B cell (primary cell): ENCODE measurements around the gene NHERF2. TPM values are rescaled to one million over a fixed set of nuclear protein-coding genes. Genes with fewer than 3 reads are reported as not detected.

ENCODE experiments used
- ATAC-seq: fragments of 200-7000 bp; cut with Tn5 transposase; one replicate; pipeline ENCODE4 v1.10.0; 2021; ENCODE audit warnings: low read depth, mild to moderate bottlenecking, moderate number of reproducible peaks, moderate library complexity
- CTCF ChIA-PET: fragments of 350-600 bp; sonication (Branson Sonifier 250); formaldehyde crosslinking; loops from one replicate; lab custom pipeline; 2021; ENCODE audit warnings: antibody characterized with exemption, inconsistent platforms; lab: Charles Lee
- POLR2A ChIA-PET: fragments of 350-600 bp; sonication (Branson Sonifier 250); formaldehyde crosslinking; loops from one replicate; lab custom pipeline; 2021; ENCODE audit warnings: antibody characterized with exemption; lab: Charles Lee
- DNase-seq: peaks from one replicate; pipeline ENCODE4 v3.0.0; 2013
- H2AFZ ChIP-seq: 2 replicates; pipeline ENCODE4 v1.6.1; 2012; ENCODE audit warnings: mild to moderate bottlenecking, low read depth, low read length; ENCODE audit not compliant: insufficient read depth, poor library complexity, severe bottlenecking
- H3K27ac ChIP-seq, 2 donors: 1 replicate in 1 of 2; 2 replicates in 1 of 2; pipeline ENCODE4 v1.5.1; 2012 to 2013; ENCODE audit warnings: low read length in 2 of 2, mild to moderate bottlenecking in 2 of 2, moderate library complexity in 1 of 2
- H3K27me3 ChIP-seq, 4 experiments: fragments of 200-600 bp in 1 of 4; sonication (generic) in 1 of 4; replicated peaks in 1 of 4; 1 replicate in 2 of 4; 2 replicates in 2 of 4; pipeline versions ENCODE4 v1.6.1 to v1.7.0; 2013 to 2016; ENCODE audit warnings: low read length in 3 of 4, mild to moderate bottlenecking in 2 of 4, mixed read lengths in 1 of 4, moderate library complexity in 1 of 4; ENCODE audit not compliant: insufficient read depth in 4 of 4, control insufficient read depth in 3 of 4; ENCODE audit errors: control extremely low read depth in 1 of 4
- H3K36me3 ChIP-seq, 2 experiments: replicated peaks in 1 of 2; 1 replicate in 1 of 2; 2 replicates in 1 of 2; pipeline versions ENCODE4 v1.6.1 to v1.7.1; 2013; ENCODE audit warnings: low read length in 1 of 2; ENCODE audit not compliant: insufficient read depth in 2 of 2, control insufficient read depth in 1 of 2; ENCODE audit errors: control extremely low read depth in 1 of 2, extremely low read depth in 1 of 2
- H3K4me1 ChIP-seq, 2 donors: fragments of 200-600 bp in 1 of 2; sonication (generic) in 1 of 2; 1 replicate in 1 of 2; 2 replicates in 1 of 2; pipeline versions ENCODE4 v1.5.1 to v1.6.1; 2013 to 2017; ENCODE audit warnings: low read length in 2 of 2; ENCODE audit not compliant: control insufficient read depth in 2 of 2, insufficient read depth in 2 of 2
- H3K4me2 ChIP-seq: replicated peaks from 2 replicates; pipeline ENCODE3; 2012; ENCODE audit warnings: mild to moderate bottlenecking, low read depth, low read length; ENCODE audit not compliant: poor library complexity, severe bottlenecking
- H3K4me3 ChIP-seq, 5 experiments: fragments of 200-600 bp in 1 of 5; sonication (generic) in 1 of 5; 1 replicate in 3 of 5; 2 replicates in 2 of 5; pipeline versions ENCODE4 v1.5.1 to v1.7.0; 2011 to 2016; ENCODE audit warnings: low read length in 4 of 5, mild to moderate bottlenecking in 4 of 5, low read depth in 2 of 5, control low read depth in 1 of 5, moderate library complexity in 1 of 5; ENCODE audit not compliant: insufficient read depth in 1 of 5; ENCODE audit errors: control extremely low read depth in 1 of 5, extremely low read depth in 1 of 5
- H3K79me2 ChIP-seq: fragments of 200-600 bp; sonication (generic); one replicate; pipeline ENCODE4 v1.6.0; 2016; ENCODE audit warnings: low read length; ENCODE audit not compliant: control insufficient read depth, insufficient read depth
- H3K9ac ChIP-seq: fragments of 200-600 bp; sonication (generic); 2 replicates; pipeline ENCODE4 v1.6.1; 2017; ENCODE audit warnings: mild to moderate bottlenecking, low read length, moderate library complexity
- H3K9me3 ChIP-seq, 3 donors: one replicate each; pipeline versions ENCODE4 v1.6.1 to v1.7.1; 2013; ENCODE audit warnings: low read length in 2 of 3; ENCODE audit not compliant: control insufficient read depth in 2 of 3, insufficient read depth in 1 of 3; ENCODE audit errors: control extremely low read depth in 1 of 3
- H4K20me1 ChIP-seq: 2 replicates; pipeline ENCODE4 v1.6.0; 2012; ENCODE audit warnings: mild to moderate bottlenecking, low read length; ENCODE audit not compliant: insufficient read depth, control insufficient read depth, poor library complexity, severe bottlenecking
- H3K27ac Mint-ChIP-seq: one replicate; pipeline ENCODE4 v1.8.0; 2021; ENCODE audit warnings: mixed read lengths
- H3K27me3 Mint-ChIP-seq: one replicate; pipeline ENCODE4 v1.8.0; 2021; ENCODE audit warnings: mixed read lengths
- H3K4me1 Mint-ChIP-seq: one replicate; pipeline ENCODE4 v1.8.0; 2021; ENCODE audit warnings: mixed read lengths
- H3K4me3 Mint-ChIP-seq: one replicate; pipeline ENCODE4 v1.8.0; 2021; ENCODE audit warnings: mixed read lengths
- H3K9me3 Mint-ChIP-seq: one replicate; pipeline ENCODE4 v1.8.0; 2022; ENCODE audit warnings: mixed read lengths; ENCODE audit not compliant: insufficient read depth
- EZH2 ChIP-seq: IDR thresholded peaks from 2 replicates; pipeline ENCODE4 v1.6.1; 2012; ENCODE audit warnings: borderline replicate concordance, low read depth, mild to moderate bottlenecking, moderate library complexity, low read length; ENCODE audit not compliant: insufficient read depth, poor library complexity, severe bottlenecking
- WGBS: methylation state at CpG from one replicate; pipeline ENCODE4 v1.1.5; 2013; ENCODE audit warnings: missing lambda C conversion rate; ENCODE audit not compliant: insufficient coverage; 5-methylcytosine and 5-hydroxymethylcytosine counted together
- intact Hi-C: fragments of 100-400 bp; cut with micrococcal nuclease; formaldehyde crosslinking; loops from one replicate; pipeline ENCODE4 v1.10.0; 2022
- polyA plus RNA-seq: library from polyadenylated mRNA; depleted of rRNA; stranded (reverse); fragments of >200 nt; gene quantifications from 2 replicates; pipeline ENCODE4 v1.2.3, GENCODE V29; 2012
- total RNA-seq, 2 donors: library from RNA; stranded (reverse); fragments of 120-200 nt in 1 of 2; gene quantifications; 1 replicate in 1 of 2; 2 replicates in 1 of 2; pipeline versions ENCODE4 v1.2.3 to v1.2.4, GENCODE V29; 2013 to 2022
- TF ChIP-seq, protein P1 (sequence below): fragments of 200-600 bp; IDR thresholded peaks from one replicate; pipeline ENCODE4 v1.8.0; 2022; ENCODE audit warnings: antibody characterized with exemption, mild to moderate bottlenecking

NHERF2 gene
- total and polyA plus RNA-seq, 2 donors (not counting 1 experiment from before 2014, with no cell fraction given) = 1.8 to 2.2 TPM

DNA sequence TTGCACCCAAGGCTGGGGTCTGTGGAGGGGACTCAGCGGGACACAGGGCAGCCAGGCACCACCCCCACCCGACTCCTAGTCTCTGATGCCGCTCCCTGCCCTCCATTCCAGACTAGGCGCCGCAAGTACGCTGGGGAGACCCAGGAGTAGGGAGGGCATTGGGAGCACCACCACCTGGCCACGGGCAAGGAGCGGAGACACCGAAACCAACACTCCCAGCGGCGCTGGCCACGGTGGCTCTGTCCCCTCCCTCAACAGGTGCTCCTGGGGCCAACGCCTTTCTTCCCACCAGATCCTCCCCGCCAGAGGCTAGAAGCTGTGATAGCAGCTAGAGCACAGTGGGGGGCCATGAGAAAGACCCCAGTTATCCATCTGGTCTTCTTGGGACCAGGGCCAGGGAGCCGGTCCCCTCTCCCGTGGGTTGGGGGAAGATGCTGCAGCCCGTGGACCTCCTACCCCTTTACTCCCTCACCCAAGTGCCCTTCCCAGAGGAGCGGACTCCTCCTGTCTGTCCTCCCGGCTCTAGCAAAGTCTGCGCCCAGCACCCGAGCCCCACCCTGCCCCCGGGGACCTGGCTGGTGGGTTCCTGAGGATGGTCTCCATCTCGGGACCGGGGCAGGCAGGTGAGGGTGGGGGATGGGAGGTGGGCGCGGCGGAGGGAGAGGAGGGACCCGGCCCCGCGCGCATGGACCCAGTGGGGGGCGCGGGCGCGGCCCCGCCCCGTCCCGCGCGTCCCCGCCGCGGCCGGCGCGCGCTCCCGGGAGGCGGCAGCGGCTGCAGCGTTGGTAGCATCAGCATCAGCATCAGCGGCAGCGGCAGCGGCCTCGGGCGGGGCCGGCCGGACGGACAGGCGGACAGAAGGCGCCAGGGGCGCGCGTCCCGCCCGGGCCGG is 37.2 kb upstream of the NHERF2 start, which contains the start of gene SYNGR3:
Gene SYNGR3 (plus strand): TSS at position 762 of the 892 bp plus-strand sequence. CDS start 133 bp downstream, outside the sequence.
- CTCF ChIA-PET = interaction anchor here (1.1 kb wide), 1 partner anchor 25 kb away, joined by 3 read pairs; the partner anchor contains the start of gene RPS2

More for the DNA sequence above, 37.2 kb upstream of the NHERF2 start, which contains the start of gene SYNGR3:
- H2AFZ ChIP-seq = peak within 1 kb of the TSS; percentile 56
- intact Hi-C loops = loop anchor here (2.0 to 10.0 kb wide), 3 partner anchors 25 to 788 kb away; partner anchors contain the start of genes ELOB, MSRB1 and RPS2
- ATAC-seq = no peak
- H3K9ac ChIP-seq = peak within 1 kb of the TSS; percentile 90
- peak within 1 kb of the TSS; percentile 97 for H3K27ac Mint-ChIP-seq
- H3K9me3 ChIP-seq = peaks cover 0 to 13% (median 0%) of the 10 kb centered on the region in 3 donors
- no peaks in the 10 kb centered on the region for H3K27me3 Mint-ChIP-seq
- peak within 1 kb of the TSS; percentile 91 for H3K4me3 Mint-ChIP-seq
- H3K79me2 ChIP-seq = no peaks in the 10 kb centered on the region
- H3K4me3 ChIP-seq = peak within 1 kb of the TSS in 4 of 5 experiments; percentile 65 to 93 (median 69)
- TF ChIP-seq, protein P1, sequence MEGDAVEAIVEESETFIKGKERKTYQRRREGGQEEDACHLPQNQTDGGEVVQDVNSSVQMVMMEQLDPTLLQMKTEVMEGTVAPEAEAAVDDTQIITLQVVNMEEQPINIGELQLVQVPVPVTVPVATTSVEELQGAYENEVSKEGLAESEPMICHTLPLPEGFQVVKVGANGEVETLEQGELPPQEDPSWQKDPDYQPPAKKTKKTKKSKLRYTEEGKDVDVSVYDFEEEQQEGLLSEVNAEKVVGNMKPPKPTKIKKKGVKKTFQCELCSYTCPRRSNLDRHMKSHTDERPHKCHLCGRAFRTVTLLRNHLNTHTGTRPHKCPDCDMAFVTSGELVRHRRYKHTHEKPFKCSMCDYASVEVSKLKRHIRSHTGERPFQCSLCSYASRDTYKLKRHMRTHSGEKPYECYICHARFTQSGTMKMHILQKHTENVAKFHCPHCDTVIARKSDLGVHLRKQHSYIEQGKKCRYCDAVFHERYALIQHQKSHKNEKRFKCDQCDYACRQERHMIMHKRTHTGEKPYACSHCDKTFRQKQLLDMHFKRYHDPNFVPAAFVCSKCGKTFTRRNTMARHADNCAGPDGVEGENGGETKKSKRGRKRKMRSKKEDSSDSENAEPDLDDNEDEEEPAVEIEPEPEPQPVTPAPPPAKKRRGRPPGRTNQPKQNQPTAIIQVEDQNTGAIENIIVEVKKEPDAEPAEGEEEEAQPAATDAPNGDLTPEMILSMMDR = no peak
- TF ChIP-seq EZH2 = no peak
- peaks cover 0 to 10% of the 10 kb centered on the region in 2 experiments for H3K36me3 ChIP-seq
- H3K4me1 ChIP-seq = peaks cover 31 to 46% of the 10 kb centered on the region in 2 donors
- no peaks in the 10 kb centered on the region for H3K9me3 Mint-ChIP-seq
- POLR2A ChIA-PET = interaction anchor here (1.1 kb wide), 1 partner anchor 166 kb away, joined by 3 read pairs; the partner anchor contains the start of gene TRAF7
- H3K27ac ChIP-seq = peak within 1 kb of the TSS; percentile 86 to 92
- peak; percentile 65 for DNase-seq
- peak within 1 kb of the TSS; percentile 100 for H3K4me2 ChIP-seq
- H3K4me1 Mint-ChIP-seq = peaks cover 43% of the 10 kb centered on the region
- H3K27me3 ChIP-seq = no peaks in the 10 kb centered on the region
- WGBS = 10% methylated on average over 60 of the region's 67 CpGs
- no peaks in the 10 kb centered on the region for H4K20me1 ChIP-seq
